ENCODE measurements around the gene DOK4.

DNA sequence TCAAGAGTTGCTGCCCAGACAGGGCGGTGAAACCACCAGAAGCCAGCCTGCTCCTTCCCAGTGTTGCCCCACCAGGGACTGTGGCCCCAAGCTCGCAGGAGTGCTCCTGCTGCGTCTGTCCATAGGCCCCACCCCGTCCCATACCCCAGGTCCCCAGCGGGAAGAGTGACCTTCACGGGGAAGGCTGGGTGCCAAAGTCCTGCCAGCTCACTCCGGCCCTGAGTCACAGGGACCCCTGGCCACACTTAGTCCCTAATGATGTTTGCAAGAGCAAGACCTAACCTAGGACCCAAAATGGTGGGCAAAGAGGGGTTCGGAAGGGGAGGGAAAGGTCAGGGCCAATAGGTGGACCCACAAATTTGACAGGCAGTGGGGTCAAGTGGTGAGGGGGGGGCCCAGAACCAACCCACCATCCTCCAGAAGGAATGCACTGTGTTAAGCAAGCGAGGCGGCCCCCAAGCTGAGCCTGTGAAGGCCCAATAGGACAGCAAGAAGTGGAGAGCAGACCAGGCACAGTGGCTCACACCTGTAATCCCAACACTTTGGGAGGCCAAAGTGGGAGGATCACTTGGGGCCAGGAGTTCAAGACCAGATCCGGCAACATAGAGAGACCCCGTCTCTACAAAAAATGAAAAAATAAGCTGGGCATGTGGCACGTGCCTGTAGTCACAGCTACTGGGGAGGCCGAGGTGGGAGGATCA, 3.3 kb downstream of the DOK4 start:
- TF ChIP-seq, protein P1, sequence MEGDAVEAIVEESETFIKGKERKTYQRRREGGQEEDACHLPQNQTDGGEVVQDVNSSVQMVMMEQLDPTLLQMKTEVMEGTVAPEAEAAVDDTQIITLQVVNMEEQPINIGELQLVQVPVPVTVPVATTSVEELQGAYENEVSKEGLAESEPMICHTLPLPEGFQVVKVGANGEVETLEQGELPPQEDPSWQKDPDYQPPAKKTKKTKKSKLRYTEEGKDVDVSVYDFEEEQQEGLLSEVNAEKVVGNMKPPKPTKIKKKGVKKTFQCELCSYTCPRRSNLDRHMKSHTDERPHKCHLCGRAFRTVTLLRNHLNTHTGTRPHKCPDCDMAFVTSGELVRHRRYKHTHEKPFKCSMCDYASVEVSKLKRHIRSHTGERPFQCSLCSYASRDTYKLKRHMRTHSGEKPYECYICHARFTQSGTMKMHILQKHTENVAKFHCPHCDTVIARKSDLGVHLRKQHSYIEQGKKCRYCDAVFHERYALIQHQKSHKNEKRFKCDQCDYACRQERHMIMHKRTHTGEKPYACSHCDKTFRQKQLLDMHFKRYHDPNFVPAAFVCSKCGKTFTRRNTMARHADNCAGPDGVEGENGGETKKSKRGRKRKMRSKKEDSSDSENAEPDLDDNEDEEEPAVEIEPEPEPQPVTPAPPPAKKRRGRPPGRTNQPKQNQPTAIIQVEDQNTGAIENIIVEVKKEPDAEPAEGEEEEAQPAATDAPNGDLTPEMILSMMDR (IDR thresholded peaks at IDR 0.05) = no peak
- TF ChIP-seq POLR2A (IDR thresholded peaks at IDR 0.05) = no peak

Data from uterus (tissue), 2 donors.